H1 (cell line): ENCODE measurements around the gene PAK5. TPM values are rescaled to one million over a fixed set of nuclear protein-coding genes. Genes with fewer than 3 reads are reported as not detected.

Experiments used
- CTCF ChIA-PET: fragments of 300-600 bp; sonication (Branson Sonifier 250); formaldehyde crosslinking; loops from one replicate; lab custom pipeline; 2021; ENCODE audit not compliant: partially characterized antibody; lab: Charles Lee
- POLR2A ChIA-PET: fragments of 300-600 bp; sonication (Branson Sonifier 250); formaldehyde crosslinking; loops from one replicate; lab custom pipeline; 2021; ENCODE audit warnings: inconsistent platforms; ENCODE audit not compliant: partially characterized antibody; lab: Charles Lee
- DNase-seq, 2 experiments: peaks; one replicate each; pipeline versions ENCODE4 v3.0.0 to v3.0.0-alpha.2; 2010 to 2022; ENCODE audit warnings: low spot score in 2 of 2, low read depth in 1 of 2, mixed read lengths in 1 of 2
- FAIRE-seq: peaks from 2 replicates; lab custom pipeline; 2011; peaks lifted over from hg19 to GRCh38; lab: Jason Lieb, UNC
- H2AFZ ChIP-seq: 2 replicates; pipeline ENCODE4 v1.8.1; 2012; ENCODE audit warnings: low read length, inconsistent platforms
- H2AK5ac ChIP-seq: 2 replicates; pipeline ENCODE4 v1.6.1; 2013; ENCODE audit warnings: low read depth, low read length
- H2BK120ac ChIP-seq: replicated peaks from 2 replicates; pipeline ENCODE3; 2013; ENCODE audit warnings: low read depth, low read length, inconsistent platforms
- H2BK12ac ChIP-seq: 2 replicates; pipeline ENCODE4 v1.6.1; 2013; ENCODE audit warnings: low read depth, low read length
- H2BK15ac ChIP-seq: 2 replicates; pipeline ENCODE4 v1.6.1; 2013; ENCODE audit warnings: low read length
- H2BK20ac ChIP-seq: 2 replicates; pipeline ENCODE4 v1.6.1; 2013; ENCODE audit warnings: low read length
- H2BK5ac ChIP-seq: 2 replicates; pipeline ENCODE4 v1.6.1; 2013; ENCODE audit warnings: low read depth, low read length
- H3K14ac ChIP-seq: 2 replicates; pipeline ENCODE4 v1.6.1; 2013; ENCODE audit warnings: inconsistent platforms; ENCODE audit not compliant: insufficient read length
- H3K18ac ChIP-seq: 2 replicates; pipeline ENCODE4 v1.6.1; 2013; ENCODE audit warnings: low read length; ENCODE audit errors: extremely low read depth
- H3K23ac ChIP-seq: 2 replicates; pipeline ENCODE4 v1.6.1; 2013; ENCODE audit warnings: inconsistent platforms; ENCODE audit not compliant: insufficient read length
- H3K23me2 ChIP-seq: 2 replicates; pipeline ENCODE4 v1.6.1; 2013; ENCODE audit warnings: low read depth, low read length
- H3K27ac ChIP-seq: 2 replicates; pipeline ENCODE4 v1.6.1; 2011; ENCODE audit warnings: low read depth, low read length, inconsistent platforms
- H3K27me3 ChIP-seq, 4 experiments: replicated peaks in 1 of 4; 1 replicate in 1 of 4; 2 replicates in 3 of 4; pipeline versions ENCODE4 v1.6.1 to v1.8.1; 2011 to 2013; ENCODE audit warnings: low read length in 3 of 4, mild to moderate bottlenecking in 3 of 4, inconsistent platforms in 2 of 4, mixed read lengths in 2 of 4, moderate library complexity in 1 of 4; ENCODE audit not compliant: control insufficient read depth in 3 of 4, insufficient read depth in 3 of 4; ENCODE audit errors: extremely low read depth in 1 of 4
- H3K36me3 ChIP-seq, 4 experiments: 2 replicates each; pipeline versions ENCODE4 v1.6.1 to v1.8.1; 2011 to 2013; ENCODE audit warnings: mild to moderate bottlenecking in 4 of 4, low read length in 3 of 4, moderate library complexity in 2 of 4, control low read depth in 1 of 4, inconsistent platforms in 1 of 4; ENCODE audit not compliant: insufficient read depth in 4 of 4, control insufficient read depth in 2 of 4
- H3K4ac ChIP-seq: replicated peaks from 2 replicates; pipeline ENCODE3; 2013; ENCODE audit warnings: low read length, low read depth, mixed read lengths, inconsistent platforms; ENCODE audit not compliant: insufficient read length
- H3K4me1 ChIP-seq, 4 experiments: replicated peaks in 1 of 4; 1 replicate in 1 of 4; 2 replicates in 3 of 4; pipeline versions ENCODE4 v1.6.1 to v1.8.1; 2011 to 2013; ENCODE audit warnings: low read length in 3 of 4, inconsistent platforms in 2 of 4, mixed read lengths in 1 of 4; ENCODE audit not compliant: insufficient read depth in 4 of 4, control insufficient read depth in 3 of 4
- H3K4me2 ChIP-seq, 2 experiments: 2 replicates each; pipeline versions ENCODE4 v1.6.1 to v1.8.1; 2011 to 2013; ENCODE audit warnings: low read depth in 2 of 2, low read length in 2 of 2, control low read depth in 1 of 2, inconsistent platforms in 1 of 2, mild to moderate bottlenecking in 1 of 2; ENCODE audit not compliant: insufficient read depth in 1 of 2
- H3K4me3 ChIP-seq, 4 experiments: fragments of 200-600, 300-600 bp in 1 of 4; sonication (generic), shearing (Covaris generic), sonication (Bioruptor Twin) in 1 of 4; 2 replicates each; pipeline versions ENCODE4 v1.5.1 to v1.8.1; 2011 to 2016; ENCODE audit warnings: low read length in 4 of 4, low read depth in 3 of 4, control low read depth in 2 of 4, inconsistent platforms in 2 of 4, mild to moderate bottlenecking in 2 of 4, mixed read lengths in 1 of 4, moderate library complexity in 1 of 4; ENCODE audit not compliant: insufficient read depth in 2 of 4; ENCODE audit errors: extremely low read depth in 1 of 4
- H3K56ac ChIP-seq: replicated peaks from 2 replicates; pipeline ENCODE3; 2013; ENCODE audit warnings: low read depth, mild to moderate bottlenecking, mixed read lengths, low read length, inconsistent platforms; ENCODE audit not compliant: insufficient read length
- H3K79me1 ChIP-seq: 2 replicates; pipeline ENCODE4 v1.6.1; 2013; ENCODE audit warnings: low read depth, low read length, control low read depth
- H3K79me2 ChIP-seq, 2 experiments: 2 replicates each; pipeline versions ENCODE4 v1.6.1 to v1.8.1; 2012 to 2013; ENCODE audit warnings: low read length in 2 of 2, mild to moderate bottlenecking in 2 of 2, inconsistent platforms in 1 of 2; ENCODE audit not compliant: insufficient read depth in 2 of 2, control insufficient read depth in 1 of 2
- H3K9ac ChIP-seq, 4 experiments: replicated peaks in 1 of 4; 1 replicate in 1 of 4; 2 replicates in 3 of 4; pipeline versions ENCODE4 v1.6.1 to v1.8.1; 2011 to 2013; ENCODE audit warnings: low read depth in 3 of 4, low read length in 3 of 4, control low read depth in 2 of 4, mild to moderate bottlenecking in 2 of 4, moderate library complexity in 2 of 4, inconsistent platforms in 1 of 4; ENCODE audit errors: extremely low read depth in 1 of 4
- H3K9me3 ChIP-seq, 2 experiments: 2 replicates each; pipeline versions ENCODE4 v1.6.1 to v1.8.1; 2012 to 2013; ENCODE audit warnings: mild to moderate bottlenecking in 2 of 2, moderate library complexity in 2 of 2, control low read depth in 1 of 2, inconsistent platforms in 1 of 2, low read depth in 1 of 2, low read length in 1 of 2, mixed read lengths in 1 of 2; ENCODE audit not compliant: insufficient read depth in 2 of 2
- H4K20me1 ChIP-seq, 2 experiments: replicated peaks in 1 of 2; 2 replicates each; pipeline versions ENCODE3 to v1.8.1; 2011 to 2013; ENCODE audit warnings: inconsistent platforms in 2 of 2, low read length in 2 of 2, mild to moderate bottlenecking in 1 of 2; ENCODE audit not compliant: insufficient read depth in 2 of 2, control insufficient read depth in 1 of 2
- H4K5ac ChIP-seq: 2 replicates; pipeline ENCODE4 v1.6.1; 2013; ENCODE audit warnings: low read length, low read depth, mixed read lengths, inconsistent platforms; ENCODE audit not compliant: insufficient read length
- H4K8ac ChIP-seq: 2 replicates; pipeline ENCODE4 v1.8.0; 2013; ENCODE audit warnings: mild to moderate bottlenecking, moderate library complexity, low read length, inconsistent platforms; ENCODE audit not compliant: insufficient read depth; ENCODE audit errors: extremely low read depth
- H4K91ac ChIP-seq: replicated peaks from 2 replicates; pipeline ENCODE3; 2013; ENCODE audit warnings: low read length, mixed read lengths, inconsistent platforms; ENCODE audit not compliant: insufficient read length
- RBBP5 ChIP-seq: IDR thresholded peaks from 2 replicates; pipeline ENCODE4 v1.7.1; 2012; ENCODE audit warnings: low read depth, mild to moderate bottlenecking, inconsistent platforms, low read length, moderate library complexity, borderline replicate concordance
- TAF1 ChIP-seq: IDR thresholded peaks from 2 replicates; pipeline ENCODE4 v1.6.1; 2011; ENCODE audit warnings: mild to moderate bottlenecking, low read depth, low read length
- TAF7 ChIP-seq: optimal IDR thresholded peaks from 2 replicates; pipeline ENCODE3; 2011; ENCODE audit warnings: low read depth, mild to moderate bottlenecking, inconsistent platforms, low read length, moderate library complexity, borderline replicate concordance
- WGBS, 2 experiments: shearing (Covaris generic) in 1 of 2; methylation state at CpG; one replicate each; pipeline versions ENCODE4 v1.1.6 to v1.1.7; 2013 to 2015; ENCODE audit warnings: low lambda C conversion rate in 2 of 2, mixed read lengths in 2 of 2, inconsistent platforms in 1 of 2, low coverage in 1 of 2, missing lambda C conversion rate in 1 of 2; ENCODE audit not compliant: insufficient replicate concordance in 2 of 2, insufficient coverage in 1 of 2, insufficient read length in 1 of 2; ENCODE audit errors: extremely low coverage in 1 of 2, missing lambda C conversion rate in 1 of 2; 5-methylcytosine and 5-hydroxymethylcytosine counted together
- polyA plus RNA-seq, 7 experiments: library from polyadenylated mRNA; depleted of rRNA in 3 of 7; stranded (reverse) in 5 of 7; unstranded in 2 of 7; fragments of >200 nt in 5 of 7; fragments of 200-250 nt in 2 of 7; gene quantifications; 1 replicate in 5 of 7; 2 replicates in 1 of 7; 4 replicates in 1 of 7; pipeline versions ENCODE4 v1.2.1 to v1.2.3, GENCODE V29; 2011 to 2013; ENCODE audit warnings: missing spikeins in 2 of 7, mixed read lengths in 2 of 7
- total RNA-seq: library from RNA; stranded (reverse); fragmentation: NEBNext Ultra II Directional; extraction: Animal tissue kit (Norgen Biotek cat#: 25700); gene quantifications from 2 replicates; pipeline ENCODE4 v1.2.1, GENCODE V29; 2021

Gene PAK5
- total and polyA plus RNA-seq, 2 of the 8 experiments (the other 6 are each of a cell fraction or from before 2014, with no cell fraction given), result 0.54 to 0.80 TPM

DNA sequence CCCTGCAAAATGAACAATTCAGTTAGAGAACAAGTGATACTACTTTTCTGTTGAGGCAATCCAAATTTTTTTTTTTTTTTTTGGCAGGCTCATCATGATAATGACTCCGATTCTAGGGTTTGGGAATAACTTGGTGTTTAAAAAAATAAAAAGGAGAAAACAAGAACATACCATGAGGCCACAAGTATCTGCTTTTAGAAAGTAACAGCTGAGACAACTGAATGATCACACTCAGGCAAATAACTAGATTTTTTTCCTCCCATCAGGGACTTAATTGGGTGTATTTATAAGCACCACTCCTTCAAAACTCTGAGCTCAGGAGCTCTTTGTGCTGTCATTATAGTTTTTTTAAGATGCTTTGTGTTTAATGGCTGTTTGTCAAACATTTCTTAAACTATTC is 29.6 kb downstream of the PAK5 start:
- WGBS, 2 experiments, result 100% methylated on average over 1 of the region's 1 CpG; no CpG with 5 or more reads in 1 of the 2 experiments
- no peak overlapping the region for H3K4me2 ChIP-seq
- TF ChIP-seq TAF1 (no peak), TAF7 (no peak), RBBP5 (no peak)

More for the DNA sequence above, 29.6 kb downstream of the PAK5 start:
- no peaks in the 10 kb centered on the region for H3K79me2 ChIP-seq
- H3K23me2 ChIP-seq, result no peaks in the 10 kb centered on the region
- H2AK5ac ChIP-seq, result no peak overlapping the region
- H2BK5ac ChIP-seq, result no peak overlapping the region
- H2AFZ ChIP-seq, result no peak overlapping the region
- DNase-seq (no peak), FAIRE-seq (no peak)
- ChIA-PET POLR2A (no interaction called here), CTCF (interaction anchor here (0.6 to 1.7 kb wide), 4 partner anchors 102 to 244 kb away, joined by 3 to 5 read pairs (median 3); no protein-coding TSS in a partner anchor)
- H3K79me1 ChIP-seq, result no peaks in the 10 kb centered on the region
- no peak overlapping the region for H3K18ac ChIP-seq
- H3K9ac ChIP-seq, result no peak overlapping the region
- H3K56ac ChIP-seq, result no peak overlapping the region
- no peak overlapping the region for H3K27ac ChIP-seq
- H4K5ac ChIP-seq, result no peak overlapping the region
- H3K4ac ChIP-seq, result no peak overlapping the region
- H3K14ac ChIP-seq, result no peak overlapping the region
- H3K27me3 ChIP-seq, result no peaks in the 10 kb centered on the region
- no peaks in the 10 kb centered on the region for H4K20me1 ChIP-seq
- H2BK12ac ChIP-seq, result no peak overlapping the region
- no peak overlapping the region for H4K8ac ChIP-seq
- H3K23ac ChIP-seq, result no peak overlapping the region
- no peak overlapping the region for H4K91ac ChIP-seq
- H2BK15ac ChIP-seq, result no peak overlapping the region
- no peaks in the 10 kb centered on the region for H3K36me3 ChIP-seq
- no peaks in the 10 kb centered on the region for H3K9me3 ChIP-seq
- no peak overlapping the region for H3K4me3 ChIP-seq
- H2BK120ac ChIP-seq, result no peak overlapping the region
- H3K4me1 ChIP-seq, result no peaks in the 10 kb centered on the region
- no peak overlapping the region for H2BK20ac ChIP-seq
